GM12878 (cell line): Measurements from ENCODE around the gene AGR3. TPM values are rescaled to one million over a fixed set of nuclear protein-coding genes. Genes with fewer than 3 reads are reported as not detected.

Source experiments
- ATAC-seq: fragments of 200-7000 bp; cut with Tn5 transposase; 3 replicates; pipeline ENCODE4 v1.9.1; 2020; ENCODE audit warnings: mild to moderate bottlenecking, moderate library complexity
- BruUV-seq: library from RNA; stranded (reverse); fragments of 400-500 nt; replicated peaks from 2 replicates; lab custom pipeline; 2021; lab: Mats Ljungman, UMichigan
- CTCF ChIA-PET: fragments of 300-600 bp; sonication (Branson Sonifier 250); formaldehyde crosslinking; extraction: SDS; loops from one replicate; lab custom pipeline; 2021; ENCODE audit warnings: inconsistent platforms; lab: Yijun Ruan, JAX
- POLR2A ChIA-PET: fragments of 350-600 bp; formaldehyde crosslinking; extraction: SDS; loops from one replicate; lab custom pipeline; 2021; ENCODE audit warnings: inconsistent platforms; lab: Charles Lee
- RAD21 ChIA-PET: fragments of 300-600 bp; sonication (Branson Sonifier 250); formaldehyde crosslinking; loops from one replicate; lab custom pipeline; 2023; ENCODE audit warnings: antibody characterized with exemption; ENCODE audit not compliant: unreplicated experiment; lab: Charles Lee
- SMC1A ChIA-PET: fragments of 300-600 bp; sonication (Branson Sonifier 250); formaldehyde crosslinking; loops from one replicate; lab custom pipeline; 2023; ENCODE audit not compliant: unreplicated experiment, uncharacterized antibody; lab: Charles Lee
- DNase-seq: peaks from one replicate; pipeline ENCODE4 v3.0.0-alpha.2; 2011; ENCODE audit warnings: low read depth, low spot score
- FAIRE-seq: peaks from 3 replicates; lab custom pipeline; 2011; peaks lifted over from hg19 to GRCh38; lab: Jason Lieb, UNC
- H2AFZ ChIP-seq: 2 replicates; pipeline ENCODE4 v1.6.0; 2011; ENCODE audit warnings: low read depth, low read length, control low read depth; ENCODE audit not compliant: control insufficient read depth
- H3K27ac ChIP-seq: 2 replicates; pipeline ENCODE4 v1.5.1; 2011; ENCODE audit warnings: control low read depth; ENCODE audit not compliant: control insufficient read depth, insufficient read depth
- H3K27me3 ChIP-seq, 2 experiments: replicated peaks in 1 of 2; 2 replicates each; pipeline versions ENCODE4 v1.6.0 to v1.6.1; 2011; ENCODE audit warnings: low read length in 1 of 2; ENCODE audit not compliant: control insufficient read depth in 2 of 2, insufficient read depth in 2 of 2
- H3K36me3 ChIP-seq, 2 experiments: 2 replicates each; pipeline ENCODE4 v1.5.1; 2011; ENCODE audit warnings: low read length in 1 of 2; ENCODE audit not compliant: control insufficient read depth in 2 of 2, insufficient read depth in 2 of 2
- H3K4me1 ChIP-seq: 2 replicates; pipeline ENCODE4 v1.6.1; 2011; ENCODE audit warnings: mild to moderate bottlenecking, low read length, moderate library complexity, mixed read lengths; ENCODE audit not compliant: control insufficient read depth, insufficient read depth
- H3K4me2 ChIP-seq: 2 replicates; pipeline ENCODE4 v1.6.0; 2011; ENCODE audit warnings: control low read depth; ENCODE audit not compliant: control insufficient read depth, insufficient read depth
- H3K4me3 ChIP-seq: fragments of 200-600 bp; sonication (generic); 2 replicates; pipeline ENCODE4 v1.5.1; 2016
- H3K79me2 ChIP-seq: 2 replicates; pipeline ENCODE4 v1.6.0; 2011; ENCODE audit warnings: low read length; ENCODE audit not compliant: control insufficient read depth, insufficient read depth
- H3K9ac ChIP-seq: 2 replicates; pipeline ENCODE4 v1.8.0; 2011; ENCODE audit warnings: low read length, control low read depth, mixed read lengths; ENCODE audit not compliant: control insufficient read depth, insufficient read depth
- H3K9me3 ChIP-seq: replicated peaks from 3 replicates; pipeline ENCODE4 v1.5.1; 2011; ENCODE audit warnings: mild to moderate bottlenecking, low read length; ENCODE audit not compliant: control insufficient read depth, insufficient read depth
- H4K20me1 ChIP-seq: 2 replicates; pipeline ENCODE4 v1.6.0; 2011; ENCODE audit not compliant: control insufficient read depth, insufficient read depth
- CBFB ChIP-seq: IDR thresholded peaks from 2 replicates; pipeline ENCODE4 v1.6.1; 2016; ENCODE audit warnings: antibody characterized with exemption, low read depth
- CEBPB ChIP-seq, 2 experiments: fragments of 150-350 bp in 1 of 2; IDR thresholded peaks; 2 replicates each; pipeline ENCODE4 v1.6.1; 2012 to 2014; ENCODE audit warnings: low read depth in 2 of 2, low read length in 2 of 2, borderline replicate concordance in 1 of 2, inconsistent platforms in 1 of 2
- CREB1 ChIP-seq: IDR thresholded peaks from 2 replicates; pipeline ENCODE4 v1.6.1; 2012; ENCODE audit warnings: low read depth, mild to moderate bottlenecking, inconsistent platforms
- EP300 ChIP-seq, 2 experiments: fragments of 150-350 bp in 1 of 2; IDR thresholded peaks; 2 replicates each; pipeline ENCODE4 v1.6.1; 2011 to 2012; ENCODE audit warnings: low read depth in 2 of 2, low read length in 2 of 2, borderline replicate concordance in 1 of 2, improper control_type of control experiment in 1 of 2, inconsistent platforms in 1 of 2; ENCODE audit not compliant: control insufficient read depth in 1 of 2
- FOXM1 ChIP-seq: IDR thresholded peaks from 2 replicates; pipeline ENCODE4 v1.6.1; 2012; ENCODE audit warnings: low read depth, mild to moderate bottlenecking, inconsistent platforms, low read length, moderate library complexity
- IRF4 ChIP-seq: IDR thresholded peaks from 2 replicates; pipeline ENCODE4 v1.6.1; 2011; ENCODE audit warnings: low read depth, low read length
- JUND ChIP-seq: IDR thresholded peaks from 2 replicates; pipeline ENCODE4 v1.6.1; 2012; ENCODE audit warnings: low read depth, mild to moderate bottlenecking, low read length, improper control_type of control experiment, moderate library complexity
- NR2C1 ChIP-seq: fragments of 450-650 bp; IDR thresholded peaks from 2 replicates; pipeline ENCODE4 v1.6.1; 2017; ENCODE audit warnings: antibody characterized with exemption, mild to moderate bottlenecking, moderate library complexity
- NR2F1 ChIP-seq: fragments of 450-650 bp; conservative IDR thresholded peaks from 2 replicates; pipeline ENCODE4 v1.6.1; 2017; ENCODE audit warnings: mild to moderate bottlenecking
- PAX5 ChIP-seq: IDR thresholded peaks from 2 replicates; pipeline ENCODE4 v1.6.1; 2011; ENCODE audit warnings: low read depth, low read length, borderline replicate concordance
- RAD51 ChIP-seq: fragments of 450-650 bp; IDR thresholded peaks from 2 replicates; pipeline ENCODE4 v1.6.1; 2016; ENCODE audit warnings: moderate library complexity, mild to moderate bottlenecking, inconsistent platforms
- RCOR1 ChIP-seq: conservative IDR thresholded peaks from 2 replicates; pipeline ENCODE4 v1.6.1; 2012; ENCODE audit warnings: low read depth, low read length, improper control_type of control experiment
- SMAD1 ChIP-seq: fragments of 450-650 bp; IDR thresholded peaks from 2 replicates; pipeline ENCODE4 v1.6.1; 2018; ENCODE audit warnings: mild to moderate bottlenecking, low read depth; ENCODE audit not compliant: partially characterized antibody
- WGBS: methylation state at CpG from one replicate; pipeline ENCODE4 v1.1.6; 2016; ENCODE audit warnings: low lambda C conversion rate; ENCODE audit not compliant: insufficient replicate concordance, insufficient coverage; ENCODE audit errors: missing lambda C conversion rate; 5-methylcytosine and 5-hydroxymethylcytosine counted together
- in situ Hi-C: fragments of 300-500 bp; cut with MboI; formaldehyde crosslinking; loops from 9 replicates; pipeline ENCODE4 v1.14.3; 2018; ENCODE audit warnings: mixed read lengths
- intact Hi-C: fragments of 100-400 bp; cut with micrococcal nuclease; formaldehyde crosslinking; loops from one replicate; pipeline ENCODE4 v1.14.2; 2022; ENCODE audit not compliant: unreplicated experiment
- polyA plus RNA-seq, 11 experiments: library from polyadenylated mRNA; depleted of rRNA in 4 of 11; unstranded in 6 of 11; stranded (reverse) in 5 of 11; fragments of >200 nt; fragmentation: Nextera tagmentation in 4 of 11; fragmentation: Illumina TruSeq in 1 of 11; extraction: Ambion mirVana in 4 of 11; extraction: Trizol in 1 of 11; gene quantifications; 1 replicate in 1 of 11; 2 replicates in 10 of 11; pipeline versions ENCODE4 v1.2.1 to v1.2.3, GENCODE V29; 2011 to 2016; ENCODE audit warnings: inconsistent platforms in 2 of 11, missing spikeins in 2 of 11, low read depth in 1 of 11
- total RNA-seq, 4 experiments: library from RNA; depleted of rRNA in 3 of 4; stranded (reverse); fragments of >200 nt in 3 of 4; fragmentation: Illumina TruSeq in 1 of 4; extraction: Trizol in 1 of 4; gene quantifications; 2 replicates each; pipeline versions ENCODE4 v1.2.1 to v1.2.3, GENCODE V29; 2013 to 2021
- TF ChIP-seq, protein P1 (sequence below): IDR thresholded peaks from 2 replicates; pipeline ENCODE4 v1.6.1; 2012; ENCODE audit warnings: low read length, inconsistent platforms
- TF ChIP-seq, protein P2 (sequence below): fragments of 450-650 bp; IDR thresholded peaks from 2 replicates; pipeline ENCODE4 v1.6.1; 2016; ENCODE audit warnings: mild to moderate bottlenecking

AGR3 gene
- total and polyA plus RNA-seq, 10 of the 15 experiments (the other 5 are each of a cell fraction or from before 2014, with no cell fraction given) = not detected

DNA sequence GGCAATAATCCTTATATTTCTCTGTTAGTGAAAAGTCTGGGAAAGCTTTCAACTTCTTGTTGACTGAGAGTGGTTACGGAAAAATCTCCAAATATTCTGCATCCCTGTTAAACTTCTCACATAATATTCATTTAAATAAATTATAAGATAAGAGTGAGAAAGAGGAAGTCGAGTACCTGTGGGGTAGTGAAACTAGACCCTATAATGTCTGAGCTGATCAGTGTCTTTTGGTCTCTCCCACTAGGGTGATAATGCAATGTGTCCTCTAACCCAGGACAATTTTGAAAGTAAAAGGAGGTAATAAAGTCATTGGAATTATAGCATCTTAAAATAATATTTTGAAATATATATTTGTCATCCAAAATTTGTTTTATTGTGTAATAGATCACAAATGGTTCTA lies 2.1 kb upstream of the AGR3 start:
- no peak overlapping the region for H3K4me3 ChIP-seq
- in situ Hi-C loops (no loop called here), intact Hi-C loops (no loop called here)
- DNase-seq = no peak
- ChIA-PET CTCF (no interaction called here), POLR2A (no interaction called here), RAD21 (no interaction called here), SMC1A (no interaction called here)
- H3K4me2 ChIP-seq = no peak overlapping the region
- WGBS = 26% methylated on average over 2 of the region's 2 CpGs
- ATAC-seq = no peak
- no peaks in the 10 kb centered on the region for H3K36me3 ChIP-seq
- TF ChIP-seq, protein P1, sequence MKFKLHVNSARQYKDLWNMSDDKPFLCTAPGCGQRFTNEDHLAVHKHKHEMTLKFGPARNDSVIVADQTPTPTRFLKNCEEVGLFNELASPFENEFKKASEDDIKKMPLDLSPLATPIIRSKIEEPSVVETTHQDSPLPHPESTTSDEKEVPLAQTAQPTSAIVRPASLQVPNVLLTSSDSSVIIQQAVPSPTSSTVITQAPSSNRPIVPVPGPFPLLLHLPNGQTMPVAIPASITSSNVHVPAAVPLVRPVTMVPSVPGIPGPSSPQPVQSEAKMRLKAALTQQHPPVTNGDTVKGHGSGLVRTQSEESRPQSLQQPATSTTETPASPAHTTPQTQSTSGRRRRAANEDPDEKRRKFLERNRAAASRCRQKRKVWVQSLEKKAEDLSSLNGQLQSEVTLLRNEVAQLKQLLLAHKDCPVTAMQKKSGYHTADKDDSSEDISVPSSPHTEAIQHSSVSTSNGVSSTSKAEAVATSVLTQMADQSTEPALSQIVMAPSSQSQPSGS = no peak
- TF ChIP-seq IRF4 (no peak), NR2F1 (no peak)
- no peaks in the 10 kb centered on the region for H4K20me1 ChIP-seq
- no peaks in the 10 kb centered on the region for H3K9me3 ChIP-seq
- no TSS peak for BruUV-seq
- H3K79me2 ChIP-seq = no peaks in the 10 kb centered on the region
- H2AFZ ChIP-seq = no peak overlapping the region
- no peaks in the 10 kb centered on the region for H3K4me1 ChIP-seq
- H3K9ac ChIP-seq = no peak overlapping the region
- H3K27ac ChIP-seq = no peak overlapping the region
- H3K27me3 ChIP-seq = no peaks in the 10 kb centered on the region
- no peak for FAIRE-seq

DNA sequence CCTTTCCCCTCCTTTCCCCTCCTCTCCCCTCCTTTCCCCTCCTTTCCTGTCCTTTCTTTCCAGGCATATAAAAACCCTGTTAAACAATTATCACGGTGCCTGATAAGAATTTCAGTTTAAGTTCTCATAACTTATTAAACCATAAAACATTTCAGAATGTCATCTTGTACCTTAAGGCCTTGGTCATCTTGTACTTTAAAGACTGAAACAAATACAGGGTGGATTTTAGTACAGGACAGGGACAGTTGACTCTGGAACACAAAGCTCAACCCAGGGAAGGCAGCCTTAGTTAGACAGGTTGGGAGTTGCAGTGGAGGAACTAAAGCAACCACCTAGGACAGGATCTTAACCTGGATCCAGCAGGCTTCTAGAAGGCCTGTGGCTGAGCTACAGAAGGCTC lies 1.2 kb downstream of the AGR3 start:
- TF ChIP-seq NR2C1 = no peak
- TF ChIP-seq CREB1 = no peak
- TF ChIP-seq RAD51 = no peak
- no peak for TF ChIP-seq CEBPB (IDR thresholded peaks at IDR 0.05; ENCODE audit: borderline replicate concordance in 1 of 2, low read depth in 2 of 2, low read length in 2 of 2)
- TF ChIP-seq, protein P2, sequence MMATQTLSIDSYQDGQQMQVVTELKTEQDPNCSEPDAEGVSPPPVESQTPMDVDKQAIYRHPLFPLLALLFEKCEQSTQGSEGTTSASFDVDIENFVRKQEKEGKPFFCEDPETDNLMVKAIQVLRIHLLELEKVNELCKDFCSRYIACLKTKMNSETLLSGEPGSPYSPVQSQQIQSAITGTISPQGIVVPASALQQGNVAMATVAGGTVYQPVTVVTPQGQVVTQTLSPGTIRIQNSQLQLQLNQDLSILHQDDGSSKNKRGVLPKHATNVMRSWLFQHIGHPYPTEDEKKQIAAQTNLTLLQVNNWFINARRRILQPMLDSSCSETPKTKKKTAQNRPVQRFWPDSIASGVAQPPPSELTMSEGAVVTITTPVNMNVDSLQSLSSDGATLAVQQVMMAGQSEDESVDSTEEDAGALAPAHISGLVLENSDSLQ = no peak
- no peak for TF ChIP-seq JUND
- no peak for TF ChIP-seq RCOR1
- TF ChIP-seq EP300 (IDR thresholded peaks at IDR 0.05; ENCODE audit: borderline replicate concordance in 1 of 2, control insufficient read depth in 1 of 2, low read depth in 2 of 2, low read length in 2 of 2) = no peak
- TF ChIP-seq FOXM1 = no peak
- no peak for TF ChIP-seq CBFB
- TF ChIP-seq SMAD1 = no peak
- TF ChIP-seq PAX5 = no peak
- TF ChIP-seq, all 136 proteins: peak for 0
- Histone ChIP-seq H3K4me2 (no peak overlapping the region), H4K20me1 (no peaks in the 10 kb centered on the region), H2AFZ (no peak overlapping the region), H3K9me3 (no peaks in the 10 kb centered on the region), H3K79me2 (no peaks in the 10 kb centered on the region), H3K27me3 (no peaks in the 10 kb centered on the region), H3K36me3 (no peaks in the 10 kb centered on the region), H3K4me3 (no peak overlapping the region), H3K27ac (no peak overlapping the region), H3K4me1 (no peaks in the 10 kb centered on the region), H3K9ac (no peak overlapping the region)
- in situ Hi-C loops (no loop called here), intact Hi-C loops (no loop called here)
- 43% methylated on average over 1 of the region's 1 CpG for WGBS
- BruUV-seq = no TSS peak
- ChIA-PET RAD21 (no interaction called here), SMC1A (no interaction called here), POLR2A (interaction anchor here (0.6 kb wide), 1 partner anchor 18 kb away, joined by 3 read pairs; no protein-coding TSS in a partner anchor), CTCF (no interaction called here)
- DNase-seq (no peak), ATAC-seq (no peak), FAIRE-seq (no peak)
